GM15510 (cell line): ENCODE measurements around the gene PTPRN2.

Experiments used
- POLR2A ChIP-seq: IDR thresholded peaks from 3 replicates; pipeline ENCODE4 v1.6.1; 2011; ENCODE audit warnings: borderline replicate concordance; ENCODE audit not compliant: insufficient read length; ENCODE audit errors: extremely low read depth

Gene PTPRN2

GRCh38 chr7:157709531-157710251 lies 877.9 kb downstream of the PTPRN2 start:
- TF ChIP-seq POLR2A = no peak

- TF ChIP-seq POLR2A = no peak
These were observed 878.7 kb downstream of the PTPRN2 start for GRCh38 chr7:157708919-157709295.

DNA sequence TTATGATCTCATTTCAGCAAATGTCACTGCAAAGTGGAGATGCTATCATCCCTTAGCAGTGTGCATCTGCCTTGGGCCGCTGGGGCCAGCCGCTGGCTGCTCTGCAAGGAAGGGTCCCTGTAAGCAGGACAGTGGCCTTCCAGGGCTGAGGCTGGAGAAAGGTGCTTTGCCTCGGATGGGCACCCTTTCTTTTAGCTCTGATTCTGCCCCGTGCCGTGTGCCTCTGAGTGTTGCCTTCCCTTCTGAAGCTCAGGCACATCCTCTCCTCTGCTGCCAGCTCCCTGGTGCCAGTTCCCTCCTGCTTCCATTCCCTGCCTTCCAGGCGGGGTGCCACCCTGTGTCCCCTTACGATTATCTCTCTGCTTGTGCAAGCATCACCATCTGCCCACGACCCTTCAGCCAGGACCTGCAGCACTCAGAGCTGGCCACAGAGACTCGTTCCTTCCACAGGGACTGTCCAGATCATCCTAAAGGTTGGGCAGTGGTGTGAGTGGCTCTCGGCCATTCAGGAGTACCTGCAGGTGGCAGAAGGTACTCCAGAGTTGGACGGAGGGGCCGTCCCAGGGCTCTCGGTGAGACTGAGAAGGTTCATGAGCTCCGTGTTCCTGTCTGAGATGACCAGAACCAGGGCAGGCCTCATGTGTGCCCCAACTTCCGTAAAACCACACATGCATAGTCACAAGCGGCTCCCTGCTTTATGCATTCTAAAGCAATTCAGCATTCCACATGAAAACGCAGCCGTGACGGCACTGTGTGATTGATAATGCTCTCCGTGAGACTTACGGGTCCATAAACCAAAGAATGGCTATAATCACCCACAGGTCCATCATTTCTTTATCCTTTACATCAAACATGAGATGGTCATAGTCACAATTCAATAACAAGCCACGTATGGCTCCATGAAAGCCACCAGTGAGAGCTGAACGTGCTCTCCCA lies 879.4 kb downstream of the PTPRN2 start:
- TF ChIP-seq POLR2A = no peak

GRCh38 chr7:157704365-157704764 lies 883.3 kb downstream of the PTPRN2 start:
- no peak for TF ChIP-seq POLR2A

DNA sequence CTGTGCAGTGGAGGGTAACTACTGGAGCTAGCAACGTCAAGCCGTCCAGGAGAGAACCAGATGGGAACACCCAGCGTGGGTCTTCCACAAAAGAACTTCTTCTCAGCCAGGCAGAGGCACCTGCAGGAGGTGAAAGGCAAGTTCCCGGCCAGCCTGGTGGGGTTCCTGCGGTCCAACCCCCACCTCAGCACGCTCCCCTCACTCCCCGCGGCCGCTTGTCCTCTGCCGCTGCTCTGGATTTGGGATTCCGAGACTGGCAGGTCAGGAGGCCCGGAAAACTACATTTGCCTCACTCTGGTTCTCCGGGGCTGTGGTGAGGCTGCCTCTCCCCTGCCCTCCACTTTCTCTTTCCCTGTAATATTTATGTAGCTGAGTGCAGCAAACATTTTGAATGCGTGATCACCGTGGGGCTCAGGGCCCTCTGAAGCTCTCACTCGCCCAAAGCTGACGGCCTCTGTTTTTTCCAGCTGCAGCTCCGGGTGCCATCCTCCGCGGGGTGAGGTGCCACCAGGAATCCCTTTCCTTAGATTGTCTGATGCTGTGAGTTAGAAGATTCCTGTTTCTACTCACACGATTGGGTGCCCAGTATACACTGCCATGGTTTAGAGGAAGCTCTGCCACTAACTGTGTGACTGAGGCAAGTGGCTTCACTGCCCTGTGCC lies 884.0 kb downstream of the PTPRN2 start:
- TF ChIP-seq POLR2A = no peak

DNA sequence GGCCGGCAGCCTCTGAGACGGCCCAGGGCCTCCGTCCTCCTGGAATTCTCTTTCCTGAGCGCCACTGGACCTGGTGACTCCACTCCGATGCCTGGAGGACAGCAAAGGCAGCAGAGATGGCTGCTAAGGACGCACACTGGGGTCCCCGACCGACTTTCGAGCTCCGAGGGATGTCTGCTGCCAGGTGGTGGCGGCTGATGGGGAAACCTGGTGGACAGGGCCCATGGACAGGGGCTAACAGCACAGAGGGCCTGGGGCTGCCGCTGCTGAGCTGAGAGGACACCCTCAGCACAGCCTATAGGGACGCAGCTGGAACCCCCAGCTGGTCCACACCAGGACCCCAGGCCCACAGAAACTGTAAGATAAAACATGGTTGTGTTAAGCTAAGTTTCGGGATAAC lies 884.5 kb downstream of the PTPRN2 start:
- no peak for TF ChIP-seq POLR2A

DNA sequence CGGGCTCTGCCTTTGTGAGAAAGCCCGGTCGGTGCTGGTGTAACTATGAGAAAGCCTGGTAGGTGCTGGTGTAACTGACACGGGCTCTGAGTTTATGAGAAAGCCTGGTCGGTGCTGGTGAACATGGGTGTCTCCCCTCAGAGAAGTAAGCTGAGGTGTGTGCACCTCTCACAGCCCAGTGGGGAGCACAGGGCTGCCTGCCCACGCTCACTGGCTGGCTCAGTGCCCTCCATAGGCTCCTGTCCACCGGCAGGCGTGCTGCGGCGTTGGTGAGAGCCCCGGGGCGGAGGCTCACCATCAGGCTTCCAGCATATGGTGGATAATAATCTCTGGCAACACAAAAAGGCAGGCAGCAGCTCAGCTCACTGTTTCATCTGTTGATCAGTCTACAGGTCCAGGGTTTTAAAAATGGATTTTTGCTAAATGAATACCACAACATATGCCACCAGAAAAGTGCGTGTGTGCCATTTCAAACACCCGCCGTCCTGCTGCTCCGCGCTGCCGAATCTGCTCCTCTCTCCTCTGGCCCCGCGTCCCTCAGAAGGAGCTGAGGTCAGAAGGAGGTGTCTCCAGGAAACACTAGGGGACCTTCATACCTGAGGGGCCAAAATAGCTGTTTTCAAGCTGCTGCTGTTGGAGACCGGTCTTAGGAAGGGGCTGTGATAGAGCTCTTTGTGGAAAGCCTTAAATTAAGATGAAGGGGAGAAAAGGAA lies 885.2 kb downstream of the PTPRN2 start:
- no peak for TF ChIP-seq POLR2A

- TF ChIP-seq POLR2A = no peak
These were observed 887.2 kb downstream of the PTPRN2 start for GRCh38 chr7:157700231-157701005.

GRCh38 chr7:157699357-157700013 lies 888.1 kb downstream of the PTPRN2 start:
- no peak for TF ChIP-seq POLR2A

DNA sequence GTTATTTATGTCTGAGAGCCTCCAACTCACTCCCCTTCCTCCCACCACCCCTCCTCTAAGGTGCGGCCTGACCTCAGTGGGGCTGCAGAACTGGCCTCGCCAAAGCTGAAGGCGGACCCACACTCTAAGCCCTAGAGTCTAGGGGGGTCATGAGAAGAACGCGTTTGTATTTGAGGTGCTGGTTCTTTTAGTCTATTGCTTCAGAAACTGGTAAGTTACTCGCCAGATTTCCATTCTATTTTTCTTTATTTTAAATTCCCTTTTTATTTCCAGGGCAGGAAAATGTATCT lies 893.3 kb downstream of the PTPRN2 start:
- TF ChIP-seq POLR2A = no peak

GRCh38 chr7:157693521-157694375 lies 893.9 kb downstream of the PTPRN2 start:
- TF ChIP-seq POLR2A = no peak

GRCh38 chr7:157693071-157693520 lies 894.5 kb downstream of the PTPRN2 start:
- no peak for TF ChIP-seq POLR2A

GRCh38 chr7:157692460-157693011 lies 895.1 kb downstream of the PTPRN2 start:
- TF ChIP-seq POLR2A = no peak
